Measurements from ENCODE around the gene S1PR2. TPM values are rescaled to one million over a fixed set of nuclear protein-coding genes. Genes with fewer than 3 reads are reported as not detected.

Gene S1PR2
- total RNA-seq, 2 donors from 2014 or later: 7.9 to 13.6 TPM

GRCh38 chr19:10228920-10229319 lies 2.2 kb downstream of the S1PR2 start:
- DNase-seq (no peak), ATAC-seq (no peak)
- intact Hi-C loops (cut with DNase I): loop anchor here in 1 of 2 donors (2.0 kb wide), 1 partner anchor 22 kb away; no protein-coding TSS in a partner anchor

GRCh38 chr19:10228393-10228792 lies 2.7 kb downstream of the S1PR2 start:
- DNase-seq: no peak
- no peak for ATAC-seq
- intact Hi-C loops (cut with DNase I): loop anchor here in 1 of 2 donors (2.0 kb wide), 1 partner anchor 22 kb away; no protein-coding TSS in a partner anchor

- DNase-seq: peak; percentile 65
- peak in 1 of 2 donors; percentile 8 for ATAC-seq
- intact Hi-C loops (cut with DNase I): no loop called here
These were observed 3.8 kb downstream of the S1PR2 start for GRCh38 chr19:10227026-10227971.

- peak; percentile 83 for DNase-seq
- peak; percentile 53 to 63 for ATAC-seq
- intact Hi-C loops (cut with DNase I): no loop called here
These were observed 4.6 kb downstream of the S1PR2 start for GRCh38 chr19:10226376-10227025.

GRCh38 chr19:10226021-10226375 lies 5.1 kb downstream of the S1PR2 start:
- no peak for ATAC-seq
- peak; percentile 44 for DNase-seq
- intact Hi-C loops (cut with DNase I): no loop called here

GRCh38 chr19:10224337-10224736 lies 6.8 kb downstream of the S1PR2 start:
- ATAC-seq (no peak), DNase-seq (no peak)
- intact Hi-C loops (cut with DNase I): no loop called here

GRCh38 chr19:10223488-10224213 lies 7.5 kb downstream of the S1PR2 start:
- DNase-seq (no peak), ATAC-seq (no peak)
- intact Hi-C loops (cut with DNase I): no loop called here

- DNase-seq: no peak
- no peak for ATAC-seq
- intact Hi-C loops (cut with DNase I): no loop called here
These were observed 8.8 kb downstream of the S1PR2 start for GRCh38 chr19:10222201-10222890.

GRCh38 chr19:10220695-10221094 lies 10.4 kb downstream of the S1PR2 start:
- ATAC-seq (no peak), DNase-seq (no peak)
- intact Hi-C loops (cut with DNase I): no loop called here

- ATAC-seq (no peak), DNase-seq (no peak)
- intact Hi-C loops (cut with DNase I): no loop called here
These were observed 11.5 kb downstream of the S1PR2 start for GRCh38 chr19:10219678-10220077.

GRCh38 chr19:10217085-10217484 lies 14.0 kb downstream of the S1PR2 start:
- DNase-seq (no peak), ATAC-seq (no peak)
- intact Hi-C loops (cut with DNase I): no loop called here

- intact Hi-C loops (cut with DNase I): no loop called here
- DNase-seq (no peak), ATAC-seq (no peak)
These were observed 16.3 kb downstream of the S1PR2 start for GRCh38 chr19:10214784-10215183.

GRCh38 chr19:10211691-10212090 lies 19.4 kb downstream of the S1PR2 start:
- intact Hi-C loops (cut with DNase I): no loop called here
- DNase-seq: no peak
- no peak for ATAC-seq

- ATAC-seq (no peak), DNase-seq (no peak)
- intact Hi-C loops (cut with DNase I): no loop called here
These were observed 20.1 kb downstream of the S1PR2 start for GRCh38 chr19:10211061-10211460.

- intact Hi-C loops (cut with DNase I): no loop called here
- no peak for ATAC-seq
These were observed 21.8 kb downstream of the S1PR2 start for GRCh38 chr19:10209315-10209714.

GRCh38 chr19:10207026-10207425 lies 24.1 kb downstream of the S1PR2 start:
- intact Hi-C loops (cut with DNase I): no loop called here
- ATAC-seq (no peak), DNase-seq (no peak)

More at GRCh38 chr19:10209315-10209714, 21.8 kb downstream of the S1PR2 start:
- no peak for DNase-seq

- ATAC-seq: peak in 1 of 2 donors; percentile 21
- intact Hi-C loops (cut with DNase I): no loop called here
These were observed 24.8 kb downstream of the S1PR2 start for GRCh38 chr19:10206226-10206885.

GRCh38 chr19:10205636-10206035 lies 25.5 kb downstream of the S1PR2 start:
- no peak for ATAC-seq
- DNase-seq: no peak
- intact Hi-C loops (cut with DNase I): no loop called here

More at GRCh38 chr19:10206226-10206885, 24.8 kb downstream of the S1PR2 start:
- DNase-seq: no peak

- intact Hi-C loops (cut with DNase I): no loop called here
- DNase-seq: no peak
- no peak for ATAC-seq
These were observed 27.4 kb downstream of the S1PR2 start for GRCh38 chr19:10203686-10204085.
